ENCODE results near the gene SYCP2L.

Gene SYCP2L

DNA sequence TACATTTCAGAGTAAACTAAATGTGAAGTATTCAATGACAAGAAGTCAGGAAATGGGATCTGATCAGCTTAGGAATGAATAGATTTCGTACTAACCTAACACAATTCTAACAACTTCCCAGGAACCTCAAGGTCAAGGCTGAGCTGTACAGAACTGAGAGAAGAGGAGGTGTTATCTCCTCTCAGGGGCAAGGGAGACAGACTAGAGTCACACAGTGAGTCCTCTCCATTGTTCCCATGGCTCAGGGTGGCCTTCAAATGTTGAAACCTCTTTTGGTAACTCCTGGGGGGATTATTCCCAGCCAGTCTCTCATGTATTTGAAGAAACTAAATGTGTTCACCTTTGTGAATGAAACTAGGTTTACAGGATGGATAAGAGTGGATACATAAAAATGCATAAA is 129.6 kb downstream of the SYCP2L start:
- TF ChIP-seq, protein P1, sequence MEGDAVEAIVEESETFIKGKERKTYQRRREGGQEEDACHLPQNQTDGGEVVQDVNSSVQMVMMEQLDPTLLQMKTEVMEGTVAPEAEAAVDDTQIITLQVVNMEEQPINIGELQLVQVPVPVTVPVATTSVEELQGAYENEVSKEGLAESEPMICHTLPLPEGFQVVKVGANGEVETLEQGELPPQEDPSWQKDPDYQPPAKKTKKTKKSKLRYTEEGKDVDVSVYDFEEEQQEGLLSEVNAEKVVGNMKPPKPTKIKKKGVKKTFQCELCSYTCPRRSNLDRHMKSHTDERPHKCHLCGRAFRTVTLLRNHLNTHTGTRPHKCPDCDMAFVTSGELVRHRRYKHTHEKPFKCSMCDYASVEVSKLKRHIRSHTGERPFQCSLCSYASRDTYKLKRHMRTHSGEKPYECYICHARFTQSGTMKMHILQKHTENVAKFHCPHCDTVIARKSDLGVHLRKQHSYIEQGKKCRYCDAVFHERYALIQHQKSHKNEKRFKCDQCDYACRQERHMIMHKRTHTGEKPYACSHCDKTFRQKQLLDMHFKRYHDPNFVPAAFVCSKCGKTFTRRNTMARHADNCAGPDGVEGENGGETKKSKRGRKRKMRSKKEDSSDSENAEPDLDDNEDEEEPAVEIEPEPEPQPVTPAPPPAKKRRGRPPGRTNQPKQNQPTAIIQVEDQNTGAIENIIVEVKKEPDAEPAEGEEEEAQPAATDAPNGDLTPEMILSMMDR (IDR thresholded peaks at IDR 0.05), result no peak
- TF ChIP-seq ZFX (IDR thresholded peaks at IDR 0.05; ENCODE audit: borderline replicate concordance), result no peak
- H3K27ac ChIP-seq, result no peak overlapping the region

DNA sequence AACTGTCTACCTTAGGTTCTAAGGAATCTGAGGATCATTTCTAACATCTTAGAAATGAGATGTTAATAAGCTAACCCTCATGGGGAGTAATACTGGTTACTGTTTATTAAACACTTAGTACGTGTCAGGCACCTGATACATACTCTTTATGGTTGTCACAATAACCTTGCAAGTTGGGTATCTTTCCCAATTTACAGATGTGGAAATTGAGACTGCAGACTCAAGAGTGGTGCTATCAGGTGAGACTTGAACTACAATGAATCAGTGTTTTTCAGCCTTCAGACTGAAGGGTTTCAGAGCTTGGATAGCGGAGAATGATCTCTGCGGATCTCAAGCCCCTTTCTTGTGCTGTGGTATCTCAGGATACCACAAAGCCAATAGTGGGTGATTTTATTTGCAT is 130.2 kb downstream of the SYCP2L start:
- TF ChIP-seq, protein P1 (IDR thresholded peaks at IDR 0.05), result no peak
- TF ChIP-seq ZFX (IDR thresholded peaks at IDR 0.05; ENCODE audit: borderline replicate concordance), result no peak
- no peak overlapping the region for H3K27ac ChIP-seq

DNA sequence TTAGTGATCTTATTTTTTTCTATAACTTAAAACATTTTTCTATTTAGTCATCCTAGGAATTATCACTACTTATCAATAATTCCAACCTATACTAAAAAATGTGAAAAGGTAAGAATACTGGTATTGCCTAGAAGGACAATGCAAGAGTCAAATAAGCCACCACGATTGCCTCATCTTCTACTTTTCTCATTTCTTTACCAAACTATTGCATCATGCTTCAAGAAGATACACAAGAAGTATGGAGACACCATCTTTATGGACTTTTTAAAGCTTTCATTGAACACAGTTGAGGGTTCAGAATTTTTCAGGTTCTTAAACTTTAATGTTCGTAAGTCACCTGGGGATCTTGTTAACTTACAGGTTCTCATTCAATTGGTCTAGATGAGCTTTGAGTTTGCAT is 131.4 kb downstream of the SYCP2L start:
- TF ChIP-seq, protein P1 (IDR thresholded peaks at IDR 0.05), result no peak
- no peak for TF ChIP-seq ZFX (IDR thresholded peaks at IDR 0.05; ENCODE audit: borderline replicate concordance)
- no peak overlapping the region for H3K27ac ChIP-seq

DNA sequence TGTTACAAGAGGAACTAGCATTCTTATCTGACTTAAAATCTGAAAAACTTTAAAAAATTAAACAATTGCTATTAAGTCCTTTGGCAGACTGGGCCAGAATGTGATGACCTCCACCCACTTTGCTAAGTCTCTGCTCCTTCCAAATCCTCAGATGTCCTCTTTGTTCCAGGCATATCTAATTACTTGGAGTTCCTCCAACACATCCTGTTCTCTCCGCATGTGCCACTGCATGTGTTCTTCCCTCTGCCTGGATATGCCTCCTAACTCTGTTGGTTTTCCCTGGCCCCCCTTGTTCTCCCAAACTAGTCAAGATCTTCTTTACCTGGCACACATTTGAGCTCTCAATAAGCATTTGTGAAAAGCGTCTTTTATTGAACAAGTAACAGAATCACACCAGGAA is 134.2 kb downstream of the SYCP2L start:
- no peak for TF ChIP-seq ZFX (IDR thresholded peaks at IDR 0.05; ENCODE audit: borderline replicate concordance)
- TF ChIP-seq, protein P1 (IDR thresholded peaks at IDR 0.05), result no peak
- no peak overlapping the region for H3K27ac ChIP-seq

DNA sequence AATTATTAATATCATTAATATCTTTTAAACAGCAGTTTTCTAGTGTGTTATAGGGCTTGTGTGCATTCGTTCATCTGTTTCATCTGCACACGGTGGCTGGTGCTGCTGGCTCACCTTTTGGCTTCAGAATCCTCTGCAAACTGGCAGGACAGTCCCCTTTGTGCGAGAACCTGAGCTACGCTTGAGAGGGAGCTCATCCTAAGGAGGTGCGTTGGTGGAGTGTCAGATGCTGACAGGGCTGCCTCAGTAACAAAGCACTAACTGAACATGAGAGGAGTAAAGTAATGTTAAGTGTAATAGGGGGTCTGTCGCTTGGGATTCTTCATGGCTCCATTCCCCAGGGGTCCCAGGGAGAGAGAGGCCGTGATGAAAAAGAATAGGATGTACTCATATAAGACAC is 134.9 kb downstream of the SYCP2L start:
- no peak for TF ChIP-seq ZFX (IDR thresholded peaks at IDR 0.05; ENCODE audit: borderline replicate concordance)
- TF ChIP-seq, protein P1 (IDR thresholded peaks at IDR 0.05), result no peak
- H3K27ac ChIP-seq, result no peak overlapping the region

DNA sequence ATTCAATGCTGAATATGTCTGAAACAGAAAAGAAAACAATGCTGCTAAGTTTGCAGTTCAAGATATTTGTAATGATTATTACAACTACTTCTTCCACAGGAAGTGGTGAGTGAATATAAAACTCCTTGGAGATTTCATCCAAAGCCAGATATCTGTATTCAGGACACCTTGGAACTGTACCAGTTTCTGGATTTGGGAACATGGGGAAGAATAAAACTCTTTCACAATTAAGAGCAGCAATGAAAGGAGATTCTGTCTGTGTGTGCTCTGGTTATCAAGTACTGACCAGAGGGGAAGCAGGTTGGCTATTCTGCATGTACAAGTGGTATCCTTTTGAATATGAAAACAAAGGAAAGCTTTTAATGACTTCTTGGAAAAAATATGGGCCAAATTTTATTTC is 136.2 kb downstream of the SYCP2L start:
- no peak overlapping the region for H3K27ac ChIP-seq
- TF ChIP-seq, protein P1 (IDR thresholded peaks at IDR 0.05), result no peak
- TF ChIP-seq ZFX (IDR thresholded peaks at IDR 0.05; ENCODE audit: borderline replicate concordance), result no peak
